Measurements from ENCODE around the gene NUP214. TPM values are rescaled to one million over a fixed set of nuclear protein-coding genes. Genes with fewer than 3 reads are reported as not detected.

Gene NUP214
- total RNA-seq, 1 experiment from 2014 or later = 25.6 TPM

DNA sequence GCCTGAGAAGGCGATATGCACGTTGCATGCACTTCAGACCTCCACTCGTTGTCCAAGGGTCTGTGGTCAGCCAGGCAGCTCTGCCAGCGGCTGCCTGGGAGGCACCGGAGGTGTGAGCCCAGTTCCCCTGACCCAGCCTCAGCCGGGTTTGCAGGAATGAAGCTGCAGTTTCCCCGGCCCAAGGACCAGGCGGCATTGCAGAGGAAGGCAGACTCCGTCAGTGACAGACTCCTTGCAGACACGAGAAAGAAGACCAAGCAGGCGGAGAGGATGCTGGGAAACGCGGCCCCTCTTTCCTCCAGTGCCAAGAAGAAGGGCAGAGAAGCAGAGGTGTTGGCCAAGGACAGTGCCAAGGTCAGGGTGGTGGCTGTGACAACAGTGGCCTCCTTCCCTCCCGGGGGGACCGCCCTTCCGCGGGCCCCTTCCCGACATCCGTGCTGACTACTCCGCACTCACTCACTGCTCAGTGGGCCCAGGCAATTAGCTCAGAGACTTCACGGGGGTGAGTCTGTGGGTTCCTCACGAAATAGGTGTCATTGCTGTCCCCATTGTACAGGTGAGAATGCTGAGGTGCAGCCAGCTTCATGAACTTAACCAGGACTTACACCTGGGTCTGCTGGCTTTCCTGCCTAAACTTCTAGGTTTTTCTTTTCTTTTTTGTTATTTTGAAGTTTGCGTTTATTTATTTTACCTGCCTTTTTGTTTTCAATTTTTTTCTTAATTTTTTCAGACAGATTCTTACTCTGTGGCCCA lies 39.8 kb upstream of the NUP214 start:
- Histone ChIP-seq H3K4me3 (ENCODE audit: low read length) (no peak overlapping the region), H3K9ac (ENCODE audit: low read length) (no peak overlapping the region), H3K9me3 (ENCODE audit: low read length) (no peaks in the 10 kb centered on the region), H3K4me1 (ENCODE audit: insufficient read depth, low read length) (peaks cover 17% of the 10 kb centered on the region), H3K9me2 (replicated peaks; ENCODE audit: low read length) (no peaks in the 10 kb centered on the region), H3K36me3 (ENCODE audit: low read depth, low read length) (no peaks in the 10 kb centered on the region), H3K27me3 (ENCODE audit: low read length) (no peaks in the 10 kb centered on the region), H3F3A (ENCODE audit: low read length, unreplicated experiment) (no peaks in the 10 kb centered on the region), H3K4me2 (ENCODE audit: low read length) (no peak overlapping the region), H2AFZ (ENCODE audit: low read length) (no peak overlapping the region), H4K20me1 (ENCODE audit: low read length) (no peaks in the 10 kb centered on the region), H3K79me2 (ENCODE audit: low read length) (no peaks in the 10 kb centered on the region), H3K27ac (ENCODE audit: low read length) (no peak overlapping the region)
- no TSS peak for BruUV-seq (replicated peaks)
- no peak for TF ChIP-seq EZH2 (IDR thresholded peaks at IDR 0.05; ENCODE audit: low read length, unreplicated experiment)
- no peak for TF ChIP-seq EZH2phosphoT487 (IDR thresholded peaks at IDR 0.05; ENCODE audit: borderline replicate concordance, low read length)
- TF ChIP-seq, protein P1, sequence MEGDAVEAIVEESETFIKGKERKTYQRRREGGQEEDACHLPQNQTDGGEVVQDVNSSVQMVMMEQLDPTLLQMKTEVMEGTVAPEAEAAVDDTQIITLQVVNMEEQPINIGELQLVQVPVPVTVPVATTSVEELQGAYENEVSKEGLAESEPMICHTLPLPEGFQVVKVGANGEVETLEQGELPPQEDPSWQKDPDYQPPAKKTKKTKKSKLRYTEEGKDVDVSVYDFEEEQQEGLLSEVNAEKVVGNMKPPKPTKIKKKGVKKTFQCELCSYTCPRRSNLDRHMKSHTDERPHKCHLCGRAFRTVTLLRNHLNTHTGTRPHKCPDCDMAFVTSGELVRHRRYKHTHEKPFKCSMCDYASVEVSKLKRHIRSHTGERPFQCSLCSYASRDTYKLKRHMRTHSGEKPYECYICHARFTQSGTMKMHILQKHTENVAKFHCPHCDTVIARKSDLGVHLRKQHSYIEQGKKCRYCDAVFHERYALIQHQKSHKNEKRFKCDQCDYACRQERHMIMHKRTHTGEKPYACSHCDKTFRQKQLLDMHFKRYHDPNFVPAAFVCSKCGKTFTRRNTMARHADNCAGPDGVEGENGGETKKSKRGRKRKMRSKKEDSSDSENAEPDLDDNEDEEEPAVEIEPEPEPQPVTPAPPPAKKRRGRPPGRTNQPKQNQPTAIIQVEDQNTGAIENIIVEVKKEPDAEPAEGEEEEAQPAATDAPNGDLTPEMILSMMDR (conservative IDR thresholded peaks at IDR 0.05; ENCODE audit: low read depth, low read length) = no peak
- no peak for DNase-seq
- ChIA-PET CTCF (interaction anchor here (0.7 kb wide), 1 partner anchor 12 kb away, joined by 7 read pairs; no protein-coding TSS in a partner anchor), POLR2A (ENCODE audit: unreplicated experiment) (no interaction called here)
- intact Hi-C loops (cut with micrococcal nuclease) = no loop called here
- no peak for ATAC-seq

DNA sequence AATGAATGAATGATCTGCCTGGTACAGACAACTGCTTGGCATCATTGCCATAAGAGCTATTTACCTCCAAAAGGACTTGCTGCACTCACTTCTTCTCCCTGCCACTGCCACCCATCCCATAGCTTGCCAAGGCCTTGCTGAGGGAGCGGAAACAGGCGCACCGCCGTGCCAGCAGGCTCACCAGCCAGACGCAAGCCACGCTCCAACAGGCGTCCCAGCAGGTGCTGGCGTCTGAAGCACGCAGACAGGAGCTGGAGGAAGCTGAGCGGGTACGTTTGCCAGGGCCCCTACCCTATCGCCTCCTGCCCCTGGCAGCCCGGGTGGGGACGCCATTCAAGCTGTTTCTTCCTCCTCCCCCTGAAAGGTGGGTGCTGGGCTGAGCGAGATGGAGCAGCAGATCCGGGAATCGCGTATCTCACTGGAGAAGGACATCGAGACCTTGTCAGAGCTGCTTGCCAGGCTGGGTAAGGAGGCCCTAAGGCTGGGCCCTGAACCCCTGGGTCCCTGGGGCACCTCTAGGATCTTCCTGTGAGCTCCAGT lies 38.0 kb upstream of the NUP214 start:
- no TSS peak for BruUV-seq (replicated peaks)
- peaks cover 11% of the 10 kb centered on the region for H3K4me1 ChIP-seq (ENCODE audit: insufficient read depth, low read length)
- no peak overlapping the region for H3K4me3 ChIP-seq (ENCODE audit: low read length)
- no peaks in the 10 kb centered on the region for H3K27me3 ChIP-seq (ENCODE audit: low read length)
- H3K79me2 ChIP-seq (ENCODE audit: low read length) = no peaks in the 10 kb centered on the region
- no peak for ATAC-seq
- no peak overlapping the region for H3K9ac ChIP-seq (ENCODE audit: low read length)
- DNase-seq = no peak
- H3K9me2 ChIP-seq (replicated peaks; ENCODE audit: low read length) = no peaks in the 10 kb centered on the region
- intact Hi-C loops (cut with micrococcal nuclease) = no loop called here
- H3F3A ChIP-seq (ENCODE audit: low read length, unreplicated experiment) = no peaks in the 10 kb centered on the region
- H3K9me3 ChIP-seq (ENCODE audit: low read length) = no peaks in the 10 kb centered on the region
- H3K4me2 ChIP-seq (ENCODE audit: low read length) = no peak overlapping the region
- no peaks in the 10 kb centered on the region for H3K36me3 ChIP-seq (ENCODE audit: low read depth, low read length)
- no peak overlapping the region for H3K27ac ChIP-seq (ENCODE audit: low read length)
- ChIA-PET POLR2A (ENCODE audit: unreplicated experiment) (no interaction called here), CTCF (no interaction called here)
- H4K20me1 ChIP-seq (ENCODE audit: low read length) = no peaks in the 10 kb centered on the region
- H2AFZ ChIP-seq (ENCODE audit: low read length) = no peak overlapping the region
- TF ChIP-seq EZH2phosphoT487 (IDR thresholded peaks at IDR 0.05; ENCODE audit: borderline replicate concordance, low read length) (no peak), EZH2 (IDR thresholded peaks at IDR 0.05; ENCODE audit: low read length, unreplicated experiment) (no peak)
- TF ChIP-seq, protein P1 (conservative IDR thresholded peaks at IDR 0.05; ENCODE audit: low read depth, low read length) = no peak
